ENCODE measurements around the gene RP9. TPM values are rescaled to one million over a fixed set of nuclear protein-coding genes. Genes with fewer than 3 reads are reported as not detected.

The RP9 gene
- total and polyA plus RNA-seq, 2 of the 4 experiments (the other 2 are of a cell fraction): 9.5 to 18.1 TPM

DNA sequence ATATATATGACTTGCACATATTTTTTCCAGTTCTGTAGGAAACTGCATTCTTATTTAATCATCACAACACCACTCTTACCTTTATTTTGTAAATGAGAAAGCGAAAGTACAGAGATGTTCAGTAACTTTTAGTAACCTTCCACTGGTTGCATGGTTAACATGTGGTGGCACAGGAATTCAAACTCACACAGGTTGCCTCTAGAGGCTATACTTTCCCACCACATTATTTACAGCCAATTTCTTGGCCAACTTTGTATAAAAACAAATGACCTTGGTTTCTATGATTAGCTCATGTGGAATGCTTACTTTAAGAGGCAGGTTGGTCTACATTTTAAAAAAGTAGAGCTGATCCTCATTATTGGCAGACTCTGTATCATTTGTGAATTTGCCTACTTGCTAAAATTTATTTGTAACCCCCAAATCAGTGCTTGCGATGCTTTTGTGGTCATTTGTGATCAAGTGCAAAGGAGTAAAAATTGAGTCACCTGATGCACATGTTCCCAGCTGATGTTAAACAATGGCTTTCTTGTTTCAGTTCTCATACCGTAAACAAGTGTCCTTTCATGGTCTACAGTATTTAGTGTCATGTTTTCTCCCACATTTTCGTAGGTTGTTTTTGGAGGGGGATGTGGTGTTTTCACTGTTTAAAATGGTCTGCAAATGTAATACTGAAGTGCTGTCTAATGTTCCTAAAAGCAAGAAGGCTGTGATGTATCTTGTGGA lies 35.0 kb upstream of the RP9 start:
- no peak overlapping the region for H4K8ac ChIP-seq (ENCODE audit: low read depth in 2 of 2, low read length in 2 of 2)
- no peak overlapping the region for H3K18ac ChIP-seq (ENCODE audit: low read depth, low read length)
- no peaks in the 10 kb centered on the region for H3K27me3 ChIP-seq (ENCODE audit: control insufficient read depth, insufficient read depth, low read length)
- peak; percentile 40; the same call in 1 of the 2 replicates for ATAC-seq (ENCODE audit: low read depth)
- H3K36me3 ChIP-seq (ENCODE audit: control insufficient read depth, insufficient read depth, low read length): no peaks in the 10 kb centered on the region
- no peak overlapping the region for H4K91ac ChIP-seq (ENCODE audit: insufficient read depth, low read depth, low read length)
- no peak overlapping the region for H4K5ac ChIP-seq (ENCODE audit: low read depth, low read length)
- H2AFZ ChIP-seq (replicated peaks; ENCODE audit: low read length, poor library complexity): no peak overlapping the region
- H2AK9ac ChIP-seq (replicated peaks; ENCODE audit: low read depth, low read length, poor library complexity): no peak overlapping the region
- dilution Hi-C loops (cut with HindIII; ENCODE audit: low sequenced_read_pairs, unreplicated experiment) (no loop called here), in situ Hi-C loops (cut with MboI; ENCODE audit: low sequenced_read_pairs) (no loop called here), intact Hi-C loops (cut with micrococcal nuclease) (no loop called here)
- no peaks in the 10 kb centered on the region for H3K9me3 ChIP-seq (ENCODE audit: control insufficient read depth, insufficient read depth, low read length)
- H3K23ac ChIP-seq (ENCODE audit: low read depth, low read length): no peak overlapping the region
- no CpG with 5 or more reads among the region's 4 CpGs for WGBS, 2 experiments (ENCODE audit: extremely low coverage in 2 of 2, insufficient read length in 1 of 2)
- CTCF ChIA-PET: no interaction called here
- H2BK20ac ChIP-seq (ENCODE audit: low read depth, low read length): no peak overlapping the region
- no peak for TF ChIP-seq MAZ (IDR thresholded peaks at IDR 0.05; ENCODE audit: borderline replicate concordance, low read depth, low read length)
- TF ChIP-seq MXI1 (IDR thresholded peaks at IDR 0.05; ENCODE audit: borderline replicate concordance, low read depth, low read length): no peak
- no peak for TF ChIP-seq NFE2L2 (IDR thresholded peaks at IDR 0.05; ENCODE audit: low read depth, low read length)
- TF ChIP-seq RCOR1 (IDR thresholded peaks at IDR 0.05; ENCODE audit: insufficient replicate concordance, low read length): no peak
- no peak for TF ChIP-seq SMC3 (IDR thresholded peaks at IDR 0.05; ENCODE audit: low read depth, low read length)
- TF ChIP-seq CEBPB (IDR thresholded peaks at IDR 0.05; ENCODE audit: low read depth, low read length): no peak
- no peak for TF ChIP-seq FOS (IDR thresholded peaks at IDR 0.05; ENCODE audit: low read depth, low read length)
- no peak for TF ChIP-seq USF2 (IDR thresholded peaks at IDR 0.05; ENCODE audit: low read depth, low read length)
- TF ChIP-seq ELK1 (IDR thresholded peaks at IDR 0.05; ENCODE audit: borderline replicate concordance, low read depth, low read length): no peak
- TF ChIP-seq POLR2A (IDR thresholded peaks at IDR 0.05; ENCODE audit: low read depth, low read length): no peak
- no peak for TF ChIP-seq RAD21 (IDR thresholded peaks at IDR 0.05; ENCODE audit: low read length)
- TF ChIP-seq MAFK (IDR thresholded peaks at IDR 0.05; ENCODE audit: low read depth, low read length): no peak
- no peak for TF ChIP-seq BHLHE40 (IDR thresholded peaks at IDR 0.05; ENCODE audit: low read depth, low read length)
- TF ChIP-seq RFX5 (IDR thresholded peaks at IDR 0.05; ENCODE audit: low read depth, low read length): no peak
- TF ChIP-seq CTCF (conservative IDR thresholded peaks at IDR 0.05; ENCODE audit: low read depth, low read length): no peak
- no peak for TF ChIP-seq CHD1 (IDR thresholded peaks at IDR 0.05; ENCODE audit: low read depth, low read length)
- no peak overlapping the region for H2BK120ac ChIP-seq (ENCODE audit: low read depth, low read length)
- no peak overlapping the region for H2AK5ac ChIP-seq (ENCODE audit: low read depth, low read length)
- peak; percentile 57 for DNase-seq
- H2BK15ac ChIP-seq (ENCODE audit: low read depth, low read length): no peak overlapping the region
- no TSS peak for BruUV-seq (replicated peaks)
- no peak overlapping the region for H3K9ac ChIP-seq (ENCODE audit: low read depth, low read length)
- H3K9me1 ChIP-seq (ENCODE audit: insufficient read depth, low read length): no peaks in the 10 kb centered on the region
- POLR2A ChIA-PET (ENCODE audit: unreplicated experiment): no interaction called here
- no peak overlapping the region for H3K14ac ChIP-seq (replicated peaks; ENCODE audit: low read depth, low read length)
- no peak overlapping the region for H3K4ac ChIP-seq (ENCODE audit: low read depth, low read length)
- H3K79me1 ChIP-seq (ENCODE audit: low read depth in 1 of 2, low read length in 2 of 2): peaks cover 0 to 8% of the 10 kb centered on the region in 2 experiments; a peak in 2 of 4 replicates
- H4K20me1 ChIP-seq (ENCODE audit: insufficient read depth, low read length): peaks cover 4% of the 10 kb centered on the region; the same call in 1 of the 2 replicates
- H3K4me2 ChIP-seq (ENCODE audit: low read depth, low read length): no peak overlapping the region
- H2BK5ac ChIP-seq (ENCODE audit: low read depth, low read length, poor library complexity, severe bottlenecking): no peak overlapping the region
- H3K4me1 ChIP-seq (ENCODE audit: control insufficient read depth, insufficient read depth, low read length): peaks cover 2% of the 10 kb centered on the region; the same call in 1 of the 2 replicates
- H3K27ac ChIP-seq (ENCODE audit: insufficient read depth, low read length): no peak overlapping the region
- H3K56ac ChIP-seq (ENCODE audit: extremely low read depth, insufficient read depth, low read length): no peak overlapping the region
- H3K4me3 ChIP-seq (ENCODE audit: insufficient read depth, low read depth, low read length): no peak overlapping the region
